GM18526 (cell line): Measurements from ENCODE around the gene TMEM181.

Experiments
- POLR2A ChIP-seq: IDR thresholded peaks from 3 replicates; pipeline ENCODE4 v1.6.1; 2011; ENCODE audit not compliant: insufficient read length; ENCODE audit errors: extremely low read depth

TMEM181 gene

GRCh38 chr6:158531970-158532369, 27.9 kb upstream of the TMEM181 start:
- no peak for TF ChIP-seq POLR2A

DNA sequence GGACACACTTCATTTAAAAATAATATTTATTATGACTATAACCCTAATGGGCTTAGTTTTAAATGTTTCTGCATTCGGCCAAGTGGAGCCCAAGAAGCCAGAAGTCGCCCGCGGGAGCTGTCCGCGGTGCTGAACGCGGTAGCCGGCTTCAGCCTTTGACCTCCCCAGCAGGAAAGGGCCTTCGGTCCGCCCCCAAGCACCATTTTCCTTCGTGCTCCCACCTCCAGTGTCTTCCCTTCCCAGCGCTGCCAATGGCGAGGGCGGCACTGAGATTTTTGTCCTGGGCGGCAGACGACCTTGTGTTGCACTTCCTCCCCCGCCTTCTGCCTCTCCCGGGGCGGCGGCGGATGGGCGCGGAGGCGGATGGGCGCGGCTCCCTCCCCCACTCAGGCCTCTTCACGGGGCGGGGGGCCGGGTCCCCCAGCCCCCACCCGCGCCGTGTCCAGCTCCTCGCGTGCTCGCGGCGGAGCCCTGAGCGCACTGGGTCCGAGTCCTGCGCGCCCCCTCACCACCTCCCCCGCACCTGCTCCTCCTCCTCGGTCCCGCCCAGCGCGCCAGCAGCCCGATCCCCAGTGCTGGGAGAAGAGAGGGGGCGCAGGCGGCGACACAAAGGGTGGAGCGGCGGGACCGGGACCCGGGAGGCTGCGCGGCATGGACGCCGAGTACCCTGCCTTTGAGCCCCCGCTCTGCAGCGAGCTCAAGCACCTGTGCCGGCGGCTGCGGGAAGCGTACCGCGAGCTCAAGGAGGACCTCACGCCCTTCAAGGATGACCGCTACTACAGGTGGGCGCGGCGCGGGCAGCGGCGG, 23.6 kb upstream of the TMEM181 start:
- no peak for TF ChIP-seq POLR2A

GRCh38 chr6:158536891-158537798, 22.7 kb upstream of the TMEM181 start:
- TF ChIP-seq POLR2A, result no peak

DNA sequence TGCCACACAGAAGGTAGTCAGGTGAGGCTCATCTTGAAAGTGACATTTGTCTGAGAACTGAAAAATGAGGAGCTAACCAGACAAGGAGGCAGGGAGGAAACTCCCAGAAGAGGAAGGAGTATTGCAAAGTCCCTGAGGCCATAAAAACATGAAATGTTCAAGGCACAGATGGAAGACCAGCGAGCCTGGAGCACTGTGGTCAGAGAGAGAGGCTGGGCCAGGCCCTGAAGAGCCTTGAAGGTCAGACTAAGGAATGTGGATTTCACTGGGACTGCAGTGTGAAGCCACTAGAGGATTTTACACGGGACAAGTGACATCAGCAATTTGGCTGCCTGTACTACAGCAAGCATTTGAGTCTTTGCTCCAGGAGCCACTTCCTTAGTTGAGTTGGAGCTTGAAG, 21.1 kb upstream of the TMEM181 start:
- no peak for TF ChIP-seq POLR2A

DNA sequence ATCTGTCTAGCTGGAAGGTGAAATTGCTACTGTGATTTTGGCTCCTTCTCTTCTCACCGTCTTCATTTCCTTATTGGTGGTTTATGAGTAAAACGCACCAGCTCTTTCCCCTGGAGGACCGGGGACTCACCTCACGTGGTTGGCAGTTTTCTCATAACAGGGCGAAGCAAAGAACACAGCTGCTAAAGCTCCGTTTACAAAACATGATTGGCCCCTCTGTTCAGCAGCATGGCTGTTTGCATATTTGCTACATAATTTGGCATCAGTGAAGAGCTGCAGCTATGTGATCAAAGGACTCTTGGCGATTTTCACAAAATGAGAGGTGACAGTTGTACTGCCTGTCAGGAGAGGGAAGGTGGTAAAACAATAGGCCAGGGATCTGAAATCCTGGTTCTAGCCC, 20.5 kb upstream of the TMEM181 start:
- TF ChIP-seq POLR2A, result no peak

- TF ChIP-seq POLR2A, result no peak
Measured at GRCh38 chr6:158539881-158540280, 20.0 kb upstream of the TMEM181 start.

DNA sequence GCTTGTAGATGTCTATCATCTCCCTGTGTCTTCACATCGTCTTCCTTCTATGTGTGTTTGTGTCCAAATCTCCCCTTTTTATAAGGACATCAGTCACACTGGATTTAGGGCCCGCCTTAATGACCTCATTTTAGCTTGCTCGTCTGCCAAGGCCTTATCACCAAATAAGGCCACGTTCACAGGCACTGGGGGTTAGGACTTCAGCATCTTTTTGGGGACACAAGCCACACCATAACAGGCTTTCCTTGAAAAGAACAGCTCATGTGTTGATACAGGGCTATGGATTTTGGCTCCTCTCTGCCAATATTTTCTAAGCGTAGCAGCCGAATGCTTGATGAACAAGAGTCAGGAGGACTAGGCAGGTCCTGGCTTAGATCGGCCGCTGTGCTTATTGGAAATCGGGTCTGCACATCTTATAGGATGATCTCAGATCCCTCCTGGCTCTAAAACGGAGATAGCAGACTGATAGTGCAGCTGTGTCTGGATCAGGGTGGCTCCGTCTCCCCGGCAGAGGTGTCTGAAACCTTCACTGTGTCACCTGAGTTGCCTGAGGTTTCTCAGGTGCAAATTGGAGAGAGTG, 16.2 kb upstream of the TMEM181 start:
- TF ChIP-seq POLR2A, result no peak

GRCh38 chr6:158544428-158544827, 15.5 kb upstream of the TMEM181 start:
- TF ChIP-seq POLR2A, result no peak

DNA sequence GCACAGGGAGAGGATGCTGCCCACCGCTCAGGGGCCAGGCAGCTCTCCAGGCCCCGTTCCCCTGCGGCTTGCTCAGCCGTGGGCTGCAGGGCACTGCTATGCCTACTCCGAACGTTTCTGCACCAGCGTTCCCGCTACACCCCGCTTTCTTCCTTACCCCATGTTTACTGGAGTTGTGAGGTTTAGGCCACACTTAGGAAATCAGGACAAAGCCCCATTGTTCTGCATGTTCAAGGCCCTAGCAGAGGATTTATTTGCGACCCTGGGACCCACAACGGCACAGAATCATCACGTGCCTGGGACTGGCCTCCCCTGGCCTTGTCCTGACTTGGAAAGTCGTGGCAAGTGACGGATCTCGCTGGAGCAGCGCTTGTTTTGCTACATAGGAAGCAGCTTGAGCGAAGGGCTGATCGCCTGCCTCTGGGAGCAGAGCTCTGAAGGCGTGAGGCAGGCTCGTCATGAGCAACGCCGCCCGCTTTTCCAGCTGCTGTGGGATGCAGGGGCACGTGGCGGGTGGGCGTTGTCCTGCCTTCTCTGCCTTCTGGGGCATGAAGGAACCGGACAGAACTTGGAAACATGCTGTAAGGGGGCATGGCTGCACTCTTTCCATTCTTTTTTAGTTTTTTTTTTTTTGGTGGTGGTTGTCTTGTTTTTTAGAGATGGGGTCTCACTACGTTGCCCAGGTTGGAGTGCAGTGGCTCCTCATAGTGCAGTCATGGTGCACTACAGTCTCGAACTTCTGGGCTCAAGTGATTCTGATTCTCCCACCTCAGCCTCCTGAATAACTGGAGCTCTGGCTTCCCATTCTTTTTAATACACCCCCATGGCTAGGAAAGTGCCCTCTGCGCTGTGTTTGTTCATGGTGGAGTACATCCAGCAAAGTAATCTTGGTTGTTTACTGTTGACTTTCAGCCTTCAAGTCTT, 14.6 kb upstream of the TMEM181 start:
- TF ChIP-seq POLR2A, result no peak

DNA sequence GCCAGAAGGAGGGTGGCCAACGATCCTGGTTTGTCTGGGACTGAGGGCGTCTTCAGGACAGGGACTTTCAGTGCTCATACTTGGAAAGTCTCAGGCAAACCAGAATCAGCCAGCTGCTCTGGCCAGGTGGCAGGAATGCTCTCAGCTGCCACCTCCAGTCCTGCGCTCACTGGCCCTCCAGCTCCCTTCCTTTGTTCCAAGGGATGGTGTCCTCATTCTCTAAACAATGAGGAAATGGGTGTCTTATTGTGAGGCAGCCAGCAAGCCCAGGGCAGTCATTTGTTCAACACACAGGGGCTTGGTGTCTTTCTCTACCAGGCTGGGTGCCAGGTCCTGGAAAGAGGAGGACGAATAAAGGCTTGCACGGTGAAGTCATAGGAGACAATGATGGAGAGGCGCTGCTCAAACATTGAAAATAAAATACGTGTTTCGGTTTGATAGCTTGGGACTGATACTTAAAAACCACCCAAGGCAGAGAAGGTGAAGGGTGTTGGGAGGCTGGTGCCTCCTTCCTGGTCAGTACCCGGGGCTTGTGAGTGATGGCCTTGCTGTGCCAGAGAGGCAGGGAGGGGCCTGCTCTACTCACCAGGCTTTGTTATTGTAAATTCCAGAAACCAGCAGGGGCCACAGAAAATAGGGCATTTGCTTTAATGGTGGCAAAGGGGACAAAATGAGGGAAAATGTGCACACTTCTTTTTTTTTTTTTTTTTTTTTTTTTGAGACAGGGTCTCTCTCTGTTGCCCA, 11.3 kb upstream of the TMEM181 start:
- no peak for TF ChIP-seq POLR2A

DNA sequence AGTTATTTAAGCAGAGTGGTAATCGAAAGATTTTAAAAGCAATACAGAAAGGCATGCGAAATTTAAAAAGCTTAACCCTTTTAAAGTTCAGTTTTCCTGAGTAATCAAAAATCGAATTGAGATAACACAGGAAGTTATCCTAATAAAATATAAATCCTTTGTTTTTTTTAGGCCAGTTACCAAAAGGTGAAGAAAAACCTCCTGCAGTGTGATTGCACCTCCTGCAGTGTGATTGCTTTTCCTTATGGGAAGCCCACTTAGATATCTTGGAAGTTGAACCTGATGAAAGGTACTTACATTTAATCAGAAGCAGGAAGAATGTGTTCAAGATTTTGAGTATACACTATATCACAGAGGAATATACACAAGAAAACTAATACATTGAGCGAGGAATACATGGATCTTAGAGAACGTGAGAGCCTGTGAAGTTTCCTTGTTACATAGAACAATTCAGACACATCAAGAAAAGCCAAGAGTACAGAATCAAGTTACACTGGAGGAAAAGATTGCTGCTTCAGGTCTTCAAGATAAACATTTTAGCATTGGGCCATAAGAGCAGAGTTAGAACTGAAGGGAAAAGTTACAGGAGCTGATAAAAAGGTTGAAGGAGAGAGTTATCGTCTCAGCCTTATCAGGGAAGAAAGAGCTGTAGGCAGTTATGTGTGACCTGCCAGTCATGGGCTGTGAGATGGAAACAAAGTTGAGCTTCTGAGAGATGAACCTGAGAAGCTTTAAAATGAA, 7.7 kb upstream of the TMEM181 start:
- no peak for TF ChIP-seq POLR2A

DNA sequence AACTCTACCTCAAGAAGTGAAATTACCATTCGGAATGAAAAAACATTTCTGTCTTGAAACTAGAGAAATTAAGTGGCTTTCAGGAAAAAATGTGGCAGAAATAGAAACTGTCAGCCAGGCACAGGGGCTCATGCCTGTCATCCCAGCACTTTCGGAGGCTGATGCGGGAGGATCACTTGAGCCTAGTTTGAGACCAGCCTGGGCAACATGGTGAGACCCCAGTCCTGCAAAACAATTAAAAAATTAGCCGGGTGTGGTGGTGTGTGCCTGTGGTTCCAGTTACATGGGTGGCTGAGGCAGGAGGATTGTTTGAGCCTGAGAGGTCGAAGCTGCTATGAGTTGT, 7.1 kb upstream of the TMEM181 start:
- TF ChIP-seq POLR2A, result no peak

DNA sequence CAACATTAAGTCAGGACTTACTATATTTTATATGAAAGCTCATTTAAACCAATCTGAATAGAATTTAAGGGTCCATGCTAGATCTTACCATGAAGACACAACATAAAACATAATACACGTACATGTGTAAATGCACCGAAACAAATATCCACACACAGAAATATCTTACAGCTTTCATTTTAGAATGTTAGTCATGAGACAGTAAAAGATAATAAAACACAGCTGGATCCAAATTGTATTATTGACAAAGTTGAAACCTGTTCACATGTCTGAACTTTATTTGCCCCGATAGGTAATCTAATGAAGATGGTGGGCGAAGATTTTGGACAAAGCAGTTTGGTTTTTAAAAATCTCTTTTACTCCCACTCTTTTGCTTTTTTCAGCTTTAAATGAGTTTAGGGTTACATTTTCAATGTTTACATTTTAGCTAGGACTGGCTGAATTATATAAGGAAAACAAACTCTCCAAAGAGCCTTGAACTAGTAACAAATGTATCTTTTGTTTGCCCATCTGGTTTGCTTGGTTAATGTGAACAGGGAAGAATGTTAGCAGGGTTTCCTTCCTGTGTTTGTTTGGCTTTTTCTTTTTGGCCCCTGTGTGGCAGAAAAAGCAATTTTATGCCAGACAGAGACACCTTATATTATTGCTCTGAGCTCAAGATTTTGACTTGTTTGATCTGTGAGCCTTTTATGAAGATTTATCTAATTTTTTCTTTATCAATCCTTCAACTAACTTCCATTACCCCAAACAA, 5.1 kb upstream of the TMEM181 start:
- TF ChIP-seq POLR2A, result no peak
